ENCODE data around the gene DEPDC1B. TPM values are rescaled to one million over a fixed set of nuclear protein-coding genes. Genes with fewer than 3 reads are reported as not detected.

The DEPDC1B gene
- total and polyA plus RNA-seq, 4 donors, result 0.17 to 26.3 (median 0.52) TPM

DNA sequence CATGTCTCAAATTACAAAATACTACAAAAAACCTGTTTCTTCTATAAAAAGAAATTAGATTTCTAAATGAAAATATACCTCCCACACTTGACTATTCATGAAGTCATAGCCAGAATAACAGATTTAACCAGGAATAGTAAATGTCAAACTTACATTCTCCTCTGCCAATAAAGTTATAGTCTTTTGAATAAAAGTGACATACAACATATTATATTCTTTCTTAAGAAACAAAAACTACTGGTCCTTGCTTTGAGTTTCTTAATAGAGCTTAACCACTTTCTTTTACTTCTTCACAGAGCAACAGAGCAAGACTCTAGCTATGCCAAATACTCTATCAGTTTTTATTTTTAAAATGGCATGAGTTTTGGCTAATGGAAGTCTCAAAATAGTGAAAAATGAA, 61.7 kb downstream of the DEPDC1B start (continued):
- TF ChIP-seq, protein P1, sequence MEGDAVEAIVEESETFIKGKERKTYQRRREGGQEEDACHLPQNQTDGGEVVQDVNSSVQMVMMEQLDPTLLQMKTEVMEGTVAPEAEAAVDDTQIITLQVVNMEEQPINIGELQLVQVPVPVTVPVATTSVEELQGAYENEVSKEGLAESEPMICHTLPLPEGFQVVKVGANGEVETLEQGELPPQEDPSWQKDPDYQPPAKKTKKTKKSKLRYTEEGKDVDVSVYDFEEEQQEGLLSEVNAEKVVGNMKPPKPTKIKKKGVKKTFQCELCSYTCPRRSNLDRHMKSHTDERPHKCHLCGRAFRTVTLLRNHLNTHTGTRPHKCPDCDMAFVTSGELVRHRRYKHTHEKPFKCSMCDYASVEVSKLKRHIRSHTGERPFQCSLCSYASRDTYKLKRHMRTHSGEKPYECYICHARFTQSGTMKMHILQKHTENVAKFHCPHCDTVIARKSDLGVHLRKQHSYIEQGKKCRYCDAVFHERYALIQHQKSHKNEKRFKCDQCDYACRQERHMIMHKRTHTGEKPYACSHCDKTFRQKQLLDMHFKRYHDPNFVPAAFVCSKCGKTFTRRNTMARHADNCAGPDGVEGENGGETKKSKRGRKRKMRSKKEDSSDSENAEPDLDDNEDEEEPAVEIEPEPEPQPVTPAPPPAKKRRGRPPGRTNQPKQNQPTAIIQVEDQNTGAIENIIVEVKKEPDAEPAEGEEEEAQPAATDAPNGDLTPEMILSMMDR (IDR thresholded peaks at IDR 0.05; ENCODE audit: low read depth, low read length, missing input control), result no peak
- TF ChIP-seq NR2F2 (IDR thresholded peaks at IDR 0.05), result no peak

- WGBS, result 98% methylated on average over 4 of the region's 4 CpGs
- Histone ChIP-seq H3K9ac (ENCODE audit: low read depth in 1 of 2, low read length in 2 of 2) (no peak overlapping the region), H3K36me3 (ENCODE audit: control insufficient read depth in 4 of 4, insufficient read depth in 3 of 4, low read depth in 1 of 4, low read length in 3 of 4) (no peaks in the 10 kb centered on the region), H3K9me3 (ENCODE audit: control insufficient read depth in 4 of 4, low read length in 3 of 4) (no peaks in the 10 kb centered on the region), H3K27ac (ENCODE audit: low read depth in 1 of 2, low read length in 2 of 2) (no peak overlapping the region), H3K27me3 (ENCODE audit: control insufficient read depth in 4 of 4, insufficient read depth in 4 of 4, low read length in 3 of 4) (no peaks in the 10 kb centered on the region), H3K4me1 (ENCODE audit: control insufficient read depth in 4 of 4, insufficient read depth in 4 of 4, low read length in 3 of 4) (no peaks in the 10 kb centered on the region), H3K4me3 (ENCODE audit: low read depth in 1 of 3, low read length in 3 of 3) (no peak overlapping the region)
- DNase-seq (ENCODE audit: low spot score), result no peak
- TF ChIP-seq SP1 (IDR thresholded peaks at IDR 0.05) (no peak), TAF1 (conservative IDR thresholded peaks at IDR 0.05) (no peak), FOXA2 (IDR thresholded peaks at IDR 0.05) (no peak), JUND (IDR thresholded peaks at IDR 0.05) (no peak), GABPA (IDR thresholded peaks at IDR 0.05 in 1 of 2, conservative IDR thresholded peaks at IDR 0.05 in 1 of 2) (no peak), RXRA (IDR thresholded peaks at IDR 0.05) (no peak), NR2F2 (IDR thresholded peaks at IDR 0.05) (no peak), FOXA1 (IDR thresholded peaks at IDR 0.05) (no peak), HNF4G (IDR thresholded peaks at IDR 0.05) (no peak), ATF3 (IDR thresholded peaks at IDR 0.05) (no peak), HNF4A (conservative IDR thresholded peaks at IDR 0.05) (no peak), YY1 (IDR thresholded peaks at IDR 0.05) (no peak), EGR1 (IDR thresholded peaks at IDR 0.05; ENCODE audit: low read depth in 2 of 2) (no peak), RAD21 (IDR thresholded peaks at IDR 0.05) (no peak)
- TF ChIP-seq, protein P1 (IDR thresholded peaks at IDR 0.05; ENCODE audit: low read depth, low read length, missing input control), result no peak
- TF ChIP-seq, protein P2, sequence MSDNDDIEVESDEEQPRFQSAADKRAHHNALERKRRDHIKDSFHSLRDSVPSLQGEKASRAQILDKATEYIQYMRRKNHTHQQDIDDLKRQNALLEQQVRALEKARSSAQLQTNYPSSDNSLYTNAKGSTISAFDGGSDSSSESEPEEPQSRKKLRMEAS (IDR thresholded peaks at IDR 0.05), result no peak
- TF ChIP-seq, protein P3, sequence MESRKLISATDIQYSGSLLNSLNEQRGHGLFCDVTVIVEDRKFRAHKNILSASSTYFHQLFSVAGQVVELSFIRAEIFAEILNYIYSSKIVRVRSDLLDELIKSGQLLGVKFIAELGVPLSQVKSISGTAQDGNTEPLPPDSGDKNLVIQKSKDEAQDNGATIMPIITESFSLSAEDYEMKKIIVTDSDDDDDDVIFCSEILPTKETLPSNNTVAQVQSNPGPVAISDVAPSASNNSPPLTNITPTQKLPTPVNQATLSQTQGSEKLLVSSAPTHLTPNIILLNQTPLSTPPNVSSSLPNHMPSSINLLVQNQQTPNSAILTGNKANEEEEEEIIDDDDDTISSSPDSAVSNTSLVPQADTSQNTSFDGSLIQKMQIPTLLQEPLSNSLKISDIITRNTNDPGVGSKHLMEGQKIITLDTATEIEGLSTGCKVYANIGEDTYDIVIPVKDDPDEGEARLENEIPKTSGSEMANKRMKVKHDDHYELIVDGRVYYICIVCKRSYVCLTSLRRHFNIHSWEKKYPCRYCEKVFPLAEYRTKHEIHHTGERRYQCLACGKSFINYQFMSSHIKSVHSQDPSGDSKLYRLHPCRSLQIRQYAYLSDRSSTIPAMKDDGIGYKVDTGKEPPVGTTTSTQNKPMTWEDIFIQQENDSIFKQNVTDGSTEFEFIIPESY (IDR thresholded peaks at IDR 0.05), result no peak
- TF ChIP-seq, protein P4, sequence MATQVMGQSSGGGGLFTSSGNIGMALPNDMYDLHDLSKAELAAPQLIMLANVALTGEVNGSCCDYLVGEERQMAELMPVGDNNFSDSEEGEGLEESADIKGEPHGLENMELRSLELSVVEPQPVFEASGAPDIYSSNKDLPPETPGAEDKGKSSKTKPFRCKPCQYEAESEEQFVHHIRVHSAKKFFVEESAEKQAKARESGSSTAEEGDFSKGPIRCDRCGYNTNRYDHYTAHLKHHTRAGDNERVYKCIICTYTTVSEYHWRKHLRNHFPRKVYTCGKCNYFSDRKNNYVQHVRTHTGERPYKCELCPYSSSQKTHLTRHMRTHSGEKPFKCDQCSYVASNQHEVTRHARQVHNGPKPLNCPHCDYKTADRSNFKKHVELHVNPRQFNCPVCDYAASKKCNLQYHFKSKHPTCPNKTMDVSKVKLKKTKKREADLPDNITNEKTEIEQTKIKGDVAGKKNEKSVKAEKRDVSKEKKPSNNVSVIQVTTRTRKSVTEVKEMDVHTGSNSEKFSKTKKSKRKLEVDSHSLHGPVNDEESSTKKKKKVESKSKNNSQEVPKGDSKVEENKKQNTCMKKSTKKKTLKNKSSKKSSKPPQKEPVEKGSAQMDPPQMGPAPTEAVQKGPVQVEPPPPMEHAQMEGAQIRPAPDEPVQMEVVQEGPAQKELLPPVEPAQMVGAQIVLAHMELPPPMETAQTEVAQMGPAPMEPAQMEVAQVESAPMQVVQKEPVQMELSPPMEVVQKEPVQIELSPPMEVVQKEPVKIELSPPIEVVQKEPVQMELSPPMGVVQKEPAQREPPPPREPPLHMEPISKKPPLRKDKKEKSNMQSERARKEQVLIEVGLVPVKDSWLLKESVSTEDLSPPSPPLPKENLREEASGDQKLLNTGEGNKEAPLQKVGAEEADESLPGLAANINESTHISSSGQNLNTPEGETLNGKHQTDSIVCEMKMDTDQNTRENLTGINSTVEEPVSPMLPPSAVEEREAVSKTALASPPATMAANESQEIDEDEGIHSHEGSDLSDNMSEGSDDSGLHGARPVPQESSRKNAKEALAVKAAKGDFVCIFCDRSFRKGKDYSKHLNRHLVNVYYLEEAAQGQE (IDR thresholded peaks at IDR 0.05), result no peak
Observed at GRCh38 chr5:60636644-60637043, 63.3 kb downstream of the DEPDC1B start.
